GM18505 (cell line): Measurements from ENCODE around the gene DEK.
"Not testable (repeated sequence)": the region's sequence is repeated elsewhere in the genome, so short reads cannot be mapped to it uniquely, and the experiment has no call there.

Experiments used
- ATAC-seq: cut with Tn5 transposase; IDR thresholded peaks from one replicate; pipeline ENCODE4 v1.9.1; 2021; ENCODE audit not compliant: unreplicated experiment
- POLR2A ChIP-seq: IDR thresholded peaks from 4 replicates; pipeline ENCODE4 v1.6.1; 2011; ENCODE audit warnings: borderline replicate concordance; ENCODE audit not compliant: insufficient read depth, insufficient read length; ENCODE audit errors: extremely low read depth

The DEK gene

GRCh38 chr6:18242062-18242851 lies 22.1 kb downstream of the DEK start:
- no peak for ATAC-seq
- TF ChIP-seq POLR2A = no peak

- ATAC-seq = no peak
Observed at GRCh38 chr6:18241208-18242038, 22.9 kb downstream of the DEK start.

GRCh38 chr6:18240230-18240629 lies 24.1 kb downstream of the DEK start:
- ATAC-seq = no peak
- TF ChIP-seq POLR2A = no peak

More at GRCh38 chr6:18241208-18242038, 22.9 kb downstream of the DEK start:
- no peak for TF ChIP-seq POLR2A

- TF ChIP-seq POLR2A = no peak
- no peak for ATAC-seq
Observed at GRCh38 chr6:18237167-18237566, 27.2 kb downstream of the DEK start.

- ATAC-seq = no peak
- no peak for TF ChIP-seq POLR2A
Observed at GRCh38 chr6:18235524-18235923, 28.8 kb downstream of the DEK start.

- no peak for ATAC-seq
- TF ChIP-seq POLR2A = no peak
Observed at GRCh38 chr6:18234564-18234963, 29.8 kb downstream of the DEK start.

GRCh38 chr6:18233770-18234169 lies 30.6 kb downstream of the DEK start:
- ATAC-seq = not testable (repeated sequence)

GRCh38 chr6:18231856-18232255 lies 32.5 kb downstream of the DEK start:
- not testable (repeated sequence) for ATAC-seq

GRCh38 chr6:18228590-18228989 lies 35.7 kb downstream of the DEK start:
- ATAC-seq = not testable (repeated sequence)

- ATAC-seq = not testable (repeated sequence)
Observed at GRCh38 chr6:18227166-18227565, 37.2 kb downstream of the DEK start.

GRCh38 chr6:18226451-18227105 lies 37.8 kb downstream of the DEK start:
- not testable (repeated sequence) for ATAC-seq

- TF ChIP-seq POLR2A = no peak
- no peak for ATAC-seq
Observed at GRCh38 chr6:18221288-18221615, 43.1 kb downstream of the DEK start.

GRCh38 chr6:18219591-18219990 lies 44.7 kb downstream of the DEK start:
- TF ChIP-seq POLR2A = no peak
- no peak for ATAC-seq

GRCh38 chr6:18218233-18218632 lies 46.1 kb downstream of the DEK start:
- no peak for ATAC-seq
- no peak for TF ChIP-seq POLR2A
